NCI-H128 (cell line): ENCODE data around the gene SMYD2.
A peak's percentile ranks its signal among the peaks of the same experiment; 100 is the strongest.

ENCODE experiments used
- DNase-seq: peaks from one replicate; lab custom pipeline; 2025; ENCODE audit not compliant: unreplicated experiment; lab: John Stamatoyannopoulos, UW

Gene SMYD2, protein sequence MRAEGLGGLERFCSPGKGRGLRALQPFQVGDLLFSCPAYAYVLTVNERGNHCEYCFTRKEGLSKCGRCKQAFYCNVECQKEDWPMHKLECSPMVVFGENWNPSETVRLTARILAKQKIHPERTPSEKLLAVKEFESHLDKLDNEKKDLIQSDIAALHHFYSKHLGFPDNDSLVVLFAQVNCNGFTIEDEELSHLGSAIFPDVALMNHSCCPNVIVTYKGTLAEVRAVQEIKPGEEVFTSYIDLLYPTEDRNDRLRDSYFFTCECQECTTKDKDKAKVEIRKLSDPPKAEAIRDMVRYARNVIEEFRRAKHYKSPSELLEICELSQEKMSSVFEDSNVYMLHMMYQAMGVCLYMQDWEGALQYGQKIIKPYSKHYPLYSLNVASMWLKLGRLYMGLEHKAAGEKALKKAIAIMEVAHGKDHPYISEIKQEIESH

GRCh38 chr1:214281021-214281719 lies at the start of gene SMYD2:
SMYD2 (plus strand) TSS chr1:214281159; CDS start chr1:214281255, 96 bp downstream.
- DNase-seq, result peak; percentile 82

DNA sequence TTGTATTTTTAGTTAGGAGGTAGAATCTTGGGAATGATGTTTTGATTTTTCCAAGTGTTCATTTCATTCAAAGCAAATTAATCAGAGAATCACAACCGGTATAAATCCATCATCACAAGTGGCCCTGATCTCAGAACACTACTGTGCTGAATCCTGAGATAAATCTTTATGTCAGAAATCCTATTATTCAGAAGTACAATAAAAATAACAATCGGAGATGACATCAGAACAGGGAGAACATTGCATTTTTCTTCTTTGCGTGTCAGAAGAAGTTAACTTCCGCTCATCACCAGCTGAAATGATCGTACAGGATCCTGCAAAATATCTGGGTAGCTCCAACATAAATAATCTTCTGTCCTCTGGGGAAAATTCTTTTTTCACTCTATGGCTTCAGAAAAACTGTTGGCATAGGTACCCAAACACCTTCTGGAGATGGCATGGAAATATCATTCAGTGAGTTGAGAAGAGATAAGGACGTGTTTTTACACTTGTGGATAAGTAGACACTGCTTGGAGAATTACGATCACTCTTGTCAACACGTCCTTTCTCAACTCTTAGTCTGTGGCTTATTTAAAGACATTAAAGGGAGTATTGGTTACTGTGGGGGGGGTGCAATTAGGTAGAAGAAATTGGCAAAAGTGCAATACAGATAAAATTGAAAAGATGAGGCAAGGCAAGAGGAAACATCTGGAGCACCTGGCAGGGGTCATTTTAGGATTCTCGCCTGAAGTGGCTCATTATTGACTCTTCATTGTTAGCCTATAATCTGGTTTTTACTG lies 46.9 kb upstream of the SMYD2 start:
- DNase-seq, result no peak

- DNase-seq, result peak; percentile 68
These were observed 46.3 kb upstream of the SMYD2 start for GRCh38 chr1:214234635-214235025.

- no peak for DNase-seq
These were observed 44.5 kb upstream of the SMYD2 start for GRCh38 chr1:214236477-214236876.

DNA sequence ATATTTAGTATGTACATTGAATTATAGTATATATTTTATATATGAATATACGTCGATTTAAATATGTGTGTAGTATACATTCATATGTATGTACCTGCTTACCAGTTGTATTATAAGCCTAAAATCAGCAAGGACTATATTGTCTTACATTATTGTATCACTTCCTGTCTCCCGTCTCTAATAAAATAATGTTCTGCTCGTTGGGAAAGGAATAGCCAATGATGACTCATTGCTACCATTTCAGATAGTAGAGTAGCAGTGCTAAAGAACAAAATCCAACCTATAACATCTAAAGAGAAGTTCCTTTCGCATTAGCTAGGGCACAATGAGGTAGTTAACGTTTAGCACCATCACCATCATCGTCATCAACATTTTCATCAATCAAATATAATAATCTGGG lies 39.9 kb upstream of the SMYD2 start:
- DNase-seq, result no peak

- DNase-seq, result no peak
These were observed 36.7 kb upstream of the SMYD2 start for GRCh38 chr1:214244252-214244651.

GRCh38 chr1:214244841-214245240 lies 36.1 kb upstream of the SMYD2 start:
- DNase-seq, result no peak

DNA sequence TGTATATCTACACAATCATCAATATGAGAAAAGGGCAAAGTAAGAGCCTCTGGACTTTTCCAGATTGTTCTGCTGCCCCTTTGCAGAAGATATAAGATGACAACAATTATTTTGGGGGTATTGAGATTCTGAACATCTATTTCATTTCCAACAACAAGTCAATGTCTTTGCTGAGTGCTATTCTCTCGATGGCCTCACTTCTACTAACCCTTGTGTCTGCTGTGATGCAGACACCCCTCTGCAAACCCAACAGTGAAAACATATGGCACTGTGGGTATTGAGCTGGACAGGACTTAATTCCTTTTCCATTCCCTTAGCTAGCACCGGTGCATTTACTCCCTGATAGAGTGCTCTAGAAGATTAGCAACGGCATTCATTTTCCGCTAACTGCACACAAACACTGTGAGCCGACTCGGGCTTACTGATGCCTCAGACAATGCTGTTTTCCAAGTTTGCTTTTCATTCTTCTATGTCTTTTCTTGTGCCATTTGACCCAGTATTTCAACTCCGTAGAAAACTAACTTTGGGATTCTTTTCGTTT lies 33.4 kb upstream of the SMYD2 start:
- no peak for DNase-seq

GRCh38 chr1:214248311-214249085 lies 32.5 kb upstream of the SMYD2 start:
- DNase-seq, result no peak

DNA sequence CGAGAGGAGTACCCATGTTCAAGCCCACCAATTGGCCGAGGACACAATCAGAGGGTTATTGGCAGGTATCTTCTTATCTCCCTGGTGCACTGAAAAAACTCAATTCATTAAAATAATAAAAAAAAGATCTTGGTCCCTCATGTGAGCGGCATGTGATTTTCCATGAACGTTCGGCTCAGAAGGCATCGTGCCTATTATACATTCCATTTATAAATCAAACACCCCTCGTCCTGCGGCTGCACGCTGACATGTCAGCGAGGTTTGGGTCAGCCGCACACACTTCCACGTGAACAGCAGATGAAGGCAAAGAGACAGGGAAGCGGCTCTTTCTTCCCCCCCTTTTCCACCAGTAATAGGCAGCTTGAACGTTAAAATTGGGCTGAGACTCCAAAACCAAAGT lies 31.3 kb upstream of the SMYD2 start:
- no peak for DNase-seq

DNA sequence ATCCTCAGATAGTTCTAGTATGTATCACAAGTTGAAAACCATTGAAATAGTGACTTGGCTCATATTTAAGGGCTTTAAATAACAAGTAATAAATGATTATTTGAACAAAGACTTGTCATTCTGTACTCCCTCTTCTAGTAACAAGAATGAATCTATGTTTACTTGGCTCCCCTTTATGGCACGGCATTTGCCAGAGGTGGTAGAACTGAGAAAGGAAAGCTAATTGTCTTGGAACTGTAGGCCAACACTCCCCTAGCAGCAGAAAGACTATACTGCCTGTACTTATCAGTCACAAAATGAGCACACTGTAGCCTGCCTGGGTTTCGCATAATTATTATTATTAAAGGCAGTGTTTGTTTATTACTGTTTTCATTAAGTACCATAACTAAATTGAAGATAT lies 29.6 kb upstream of the SMYD2 start:
- DNase-seq, result no peak

DNA sequence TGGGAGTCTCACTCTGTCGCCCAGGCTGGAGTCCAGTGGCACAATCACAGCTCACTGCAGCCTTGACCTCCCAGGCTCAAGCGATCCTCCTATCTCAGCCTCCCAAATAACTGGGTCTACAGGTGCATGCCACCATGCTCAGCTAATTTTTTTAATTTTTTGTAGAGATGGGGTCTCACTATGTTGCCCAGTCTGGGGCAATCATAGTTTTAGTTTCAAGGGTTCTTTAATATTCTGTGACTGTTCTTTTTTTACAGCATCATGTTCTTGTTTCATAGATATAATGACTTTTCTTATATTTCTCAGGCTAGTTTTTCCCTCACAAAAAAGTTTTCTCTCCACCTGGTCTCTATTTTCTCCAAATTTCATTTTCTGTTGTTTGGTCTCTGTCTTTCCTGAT lies 25.4 kb upstream of the SMYD2 start:
- DNase-seq, result no peak

DNA sequence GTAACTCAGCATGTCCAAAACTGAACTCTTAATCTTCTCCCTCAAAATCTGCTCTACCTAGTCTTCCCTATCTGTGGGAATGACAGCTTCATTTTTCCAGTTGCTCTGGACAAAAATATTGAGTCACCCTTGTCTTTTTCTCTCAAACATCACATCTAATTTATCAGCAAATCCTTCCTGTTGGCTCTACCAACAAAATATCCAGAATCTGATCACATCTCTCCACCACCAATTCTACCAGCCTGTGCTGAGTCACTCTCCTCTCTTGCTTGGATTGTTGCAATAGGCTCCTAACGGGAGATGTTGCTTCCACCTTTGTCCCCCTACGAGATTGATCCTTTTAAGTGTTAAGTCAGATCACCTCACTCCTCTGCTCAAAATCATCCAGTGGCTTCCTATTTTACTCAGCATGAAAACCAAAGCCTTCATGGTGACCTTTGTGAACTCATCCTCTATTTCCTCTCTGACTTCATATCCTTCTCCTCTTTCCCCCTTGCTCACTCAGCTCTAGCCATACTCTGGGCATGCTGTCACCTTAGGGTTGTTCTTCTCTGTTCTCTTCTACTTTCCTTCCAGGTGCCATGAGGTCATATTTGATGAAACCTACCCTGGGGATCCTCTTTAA lies 21.5 kb upstream of the SMYD2 start:
- DNase-seq, result no peak

DNA sequence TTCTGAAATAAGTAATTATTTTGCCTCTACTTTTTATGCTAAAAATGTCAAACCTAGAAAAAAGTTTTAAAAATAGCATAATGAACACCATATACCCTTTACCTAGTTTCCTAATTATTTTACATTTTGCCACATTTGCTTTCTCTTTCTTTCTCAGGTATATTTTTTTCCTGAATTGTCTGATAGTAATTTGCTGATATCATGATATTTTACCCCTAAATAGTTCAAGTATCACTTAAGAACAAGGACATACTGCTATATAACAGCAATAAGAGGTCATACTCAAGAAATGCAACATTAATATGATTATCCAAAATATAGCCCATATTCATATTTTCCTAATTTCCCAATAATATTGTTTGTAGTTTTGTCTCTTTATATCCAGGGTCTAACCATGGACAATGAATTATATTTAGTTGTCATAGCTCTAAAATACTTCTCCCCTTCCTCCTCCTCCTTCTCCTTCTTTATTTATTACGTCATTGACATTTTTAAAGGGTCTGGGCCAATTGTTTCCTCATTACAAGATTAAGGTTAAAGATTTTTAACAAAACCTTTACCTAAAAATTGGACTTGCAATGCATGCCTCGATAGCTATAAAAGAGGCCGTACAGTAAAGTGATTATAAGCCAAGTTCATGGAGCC lies 20.3 kb upstream of the SMYD2 start:
- DNase-seq, result no peak

DNA sequence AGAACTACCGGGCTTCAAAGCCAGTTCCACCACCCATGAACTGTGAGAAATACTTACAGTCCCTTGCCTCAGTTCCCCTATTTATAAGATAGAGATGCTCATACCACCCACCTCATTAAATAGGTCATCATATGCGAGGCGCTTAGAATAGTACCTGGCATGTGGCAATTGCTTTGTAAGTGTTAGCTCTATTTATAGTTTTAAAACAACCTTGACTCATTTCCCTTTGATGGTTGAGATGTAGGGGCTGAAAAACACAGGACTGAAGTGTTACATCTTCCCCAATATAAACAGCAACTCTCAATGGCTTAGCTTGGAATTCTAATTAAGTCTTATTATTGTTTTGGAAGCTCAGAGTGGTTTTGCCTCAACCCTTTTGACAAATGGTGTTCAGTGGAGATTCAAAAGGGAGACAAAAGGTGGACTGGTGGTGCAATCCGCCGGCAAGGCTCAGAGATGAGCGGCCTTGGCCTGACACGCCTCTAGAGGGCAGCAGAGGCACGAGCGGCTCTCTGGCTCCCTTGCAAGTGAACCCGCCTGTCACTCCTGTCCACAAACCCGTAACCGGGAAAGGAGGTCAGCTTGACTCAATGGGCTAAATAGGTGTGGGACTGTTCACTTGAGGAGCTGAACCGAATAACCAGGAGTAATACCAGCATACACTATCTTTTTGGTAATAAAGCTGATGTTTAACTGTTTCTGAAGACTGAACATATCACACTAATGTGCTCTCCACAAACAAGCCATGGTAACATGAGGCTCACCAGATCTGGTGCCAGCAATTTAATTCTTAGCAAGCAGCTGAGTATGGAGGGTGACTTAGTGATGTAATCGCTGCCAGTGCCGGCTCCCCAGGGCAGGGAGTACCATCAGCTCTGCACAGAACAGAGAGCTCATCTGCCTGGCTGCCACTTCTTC lies 19.5 kb upstream of the SMYD2 start:
- peak; percentile 73 for DNase-seq

DNA sequence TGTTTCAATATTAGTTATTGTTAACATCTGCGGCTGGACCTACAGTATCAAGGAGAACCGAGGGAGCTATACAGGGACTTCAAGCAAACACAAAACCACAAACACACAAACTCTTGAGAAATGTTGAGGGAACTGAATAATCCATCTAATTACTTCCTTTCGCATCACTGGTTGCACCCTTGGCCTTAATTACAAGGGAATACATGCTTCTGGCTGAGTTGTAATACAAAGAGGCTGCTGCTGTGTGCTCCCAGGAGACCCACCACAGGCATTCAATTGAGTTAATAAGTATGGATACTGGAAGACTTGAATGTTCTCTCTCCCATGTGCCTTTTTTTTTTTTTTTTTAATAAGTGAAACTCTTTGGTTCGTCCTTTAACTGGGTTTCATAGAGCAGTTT lies 16.8 kb upstream of the SMYD2 start:
- no peak for DNase-seq

- no peak for DNase-seq
These were observed 16.0 kb upstream of the SMYD2 start for GRCh38 chr1:214264976-214265375.

DNA sequence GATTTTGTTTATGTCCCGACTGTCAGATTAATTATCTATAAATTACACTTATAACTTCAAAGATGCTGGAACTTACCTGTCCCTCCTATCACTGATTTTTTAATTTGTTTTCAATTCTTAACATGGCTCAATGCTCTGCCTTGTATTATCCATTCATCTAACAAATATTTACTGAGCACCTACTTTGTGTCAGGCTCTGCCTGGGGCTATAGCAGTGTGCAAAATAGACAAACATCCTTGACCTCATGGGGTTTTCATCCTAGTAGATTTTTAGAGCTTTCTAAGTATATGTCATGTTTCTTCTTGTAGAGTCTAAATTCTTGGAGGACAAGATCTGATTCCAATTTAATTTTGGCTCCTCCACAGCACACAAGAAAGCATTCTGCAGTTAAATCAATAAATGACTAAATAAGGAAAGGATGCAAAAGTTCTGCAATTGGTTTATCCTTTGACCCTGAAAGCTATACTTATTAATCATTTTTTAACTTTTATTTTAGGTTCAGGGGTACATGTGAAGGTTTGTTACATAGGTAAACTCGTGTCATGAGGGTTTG lies 10.8 kb upstream of the SMYD2 start:
- no peak for DNase-seq
